Activated B cell treated with CpG ODN at 0.5 μM for 24 hours (primary cell): ENCODE data around the gene ERVFRD-1. TPM values are rescaled to one million over a fixed set of nuclear protein-coding genes. Genes with fewer than 3 reads are reported as not detected.

Source experiments
- ATAC-seq: fragments of 200-7000 bp; cut with Tn5 transposase; one replicate; pipeline ENCODE4 v1.10.0; 2021; ENCODE audit warnings: low read depth, mild to moderate bottlenecking, moderate library complexity
- CTCF ChIA-PET: fragments of 350-600 bp; sonication (Branson Sonifier 250); formaldehyde crosslinking; loops from one replicate; lab custom pipeline; 2021; ENCODE audit warnings: antibody characterized with exemption; lab: Charles Lee
- POLR2A ChIA-PET: fragments of 350-600 bp; sonication (Branson Sonifier 250); formaldehyde crosslinking; loops from one replicate; lab custom pipeline; 2021; ENCODE audit warnings: antibody characterized with exemption; lab: Charles Lee
- DNase-seq: peaks from one replicate; pipeline ENCODE4 v3.0.0; 2022
- H3K27ac Mint-ChIP-seq: one replicate; pipeline ENCODE4 v1.8.0; 2020; ENCODE audit warnings: mixed read lengths
- H3K27me3 Mint-ChIP-seq: one replicate; pipeline ENCODE4 v1.8.0; 2021; ENCODE audit warnings: mixed read lengths
- H3K36me3 Mint-ChIP-seq: one replicate; pipeline ENCODE4 v1.8.0; 2021; ENCODE audit warnings: low read depth, mixed read lengths
- H3K4me1 Mint-ChIP-seq: one replicate; pipeline ENCODE4 v1.8.0; 2021; ENCODE audit warnings: mixed read lengths
- H3K4me3 Mint-ChIP-seq: one replicate; pipeline ENCODE4 v1.8.0; 2020; ENCODE audit warnings: mild to moderate bottlenecking, mixed read lengths
- H3K9me3 Mint-ChIP-seq: one replicate; pipeline ENCODE4 v1.8.0; 2020; ENCODE audit warnings: mixed read lengths
- intact Hi-C: fragments of 100-400 bp; cut with micrococcal nuclease; formaldehyde crosslinking; loops from one replicate; pipeline ENCODE4 v1.15.1; 2024
- total RNA-seq: library from RNA; stranded (reverse); gene quantifications from 2 replicates; pipeline ENCODE4 v1.2.3, GENCODE V29; 2022
- TF ChIP-seq, protein P1 (sequence below): fragments of 200-600 bp; IDR thresholded peaks from one replicate; pipeline ENCODE4 v1.8.0; 2022; ENCODE audit warnings: antibody characterized with exemption, mild to moderate bottlenecking

ERVFRD-1 gene
- total RNA-seq, 1 donor from 2014 or later = not detected

- intact Hi-C loops = no loop called here
- ChIA-PET POLR2A (interaction anchor here (0.6 kb wide), 1 partner anchor 85 kb away, joined by 3 read pairs; no protein-coding TSS in a partner anchor), CTCF (interaction anchor here (0.7 kb wide), 1 partner anchor 11 kb away, joined by 3 read pairs; no protein-coding TSS in a partner anchor)
- no peaks in the 10 kb centered on the region for H3K27me3 Mint-ChIP-seq
- H3K4me1 Mint-ChIP-seq = peaks cover 11% of the 10 kb centered on the region
- ATAC-seq (no peak), DNase-seq (no peak)
- TF ChIP-seq, protein P1, sequence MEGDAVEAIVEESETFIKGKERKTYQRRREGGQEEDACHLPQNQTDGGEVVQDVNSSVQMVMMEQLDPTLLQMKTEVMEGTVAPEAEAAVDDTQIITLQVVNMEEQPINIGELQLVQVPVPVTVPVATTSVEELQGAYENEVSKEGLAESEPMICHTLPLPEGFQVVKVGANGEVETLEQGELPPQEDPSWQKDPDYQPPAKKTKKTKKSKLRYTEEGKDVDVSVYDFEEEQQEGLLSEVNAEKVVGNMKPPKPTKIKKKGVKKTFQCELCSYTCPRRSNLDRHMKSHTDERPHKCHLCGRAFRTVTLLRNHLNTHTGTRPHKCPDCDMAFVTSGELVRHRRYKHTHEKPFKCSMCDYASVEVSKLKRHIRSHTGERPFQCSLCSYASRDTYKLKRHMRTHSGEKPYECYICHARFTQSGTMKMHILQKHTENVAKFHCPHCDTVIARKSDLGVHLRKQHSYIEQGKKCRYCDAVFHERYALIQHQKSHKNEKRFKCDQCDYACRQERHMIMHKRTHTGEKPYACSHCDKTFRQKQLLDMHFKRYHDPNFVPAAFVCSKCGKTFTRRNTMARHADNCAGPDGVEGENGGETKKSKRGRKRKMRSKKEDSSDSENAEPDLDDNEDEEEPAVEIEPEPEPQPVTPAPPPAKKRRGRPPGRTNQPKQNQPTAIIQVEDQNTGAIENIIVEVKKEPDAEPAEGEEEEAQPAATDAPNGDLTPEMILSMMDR = no peak
- no peak overlapping the region for H3K4me3 Mint-ChIP-seq
- no peaks in the 10 kb centered on the region for H3K9me3 Mint-ChIP-seq
- H3K36me3 Mint-ChIP-seq = no peaks in the 10 kb centered on the region
- no peak overlapping the region for H3K27ac Mint-ChIP-seq
These were observed 2.8 kb downstream of the ERVFRD-1 start for GRCh38 chr6:11108726-11109125.

DNA sequence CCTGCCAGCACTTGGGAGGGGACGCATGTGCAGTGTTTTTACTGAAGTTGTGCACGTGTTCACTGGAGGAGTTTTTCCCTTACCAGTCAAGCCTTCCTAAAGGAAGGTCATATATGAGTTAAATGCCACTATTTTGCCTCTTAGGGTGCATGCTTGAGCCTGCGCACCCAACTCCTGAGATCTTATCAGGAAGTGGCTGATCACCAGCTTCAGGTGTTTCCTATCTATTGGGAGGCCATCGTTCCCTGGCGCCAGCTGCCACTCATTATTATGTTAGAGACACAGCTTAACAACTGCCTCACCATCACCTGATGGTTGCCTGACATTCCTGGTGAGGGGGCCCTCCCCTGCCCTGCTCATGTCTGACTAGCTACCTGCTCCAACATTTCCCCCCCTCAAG, 8.5 kb downstream of the ERVFRD-1 start:
- intact Hi-C loops = no loop called here
- peaks cover 2% of the 10 kb centered on the region for H3K4me1 Mint-ChIP-seq
- H3K36me3 Mint-ChIP-seq = peaks cover 5% of the 10 kb centered on the region

GRCh38 chr6:11101417-11101816, 10.1 kb downstream of the ERVFRD-1 start:
- POLR2A ChIA-PET = no interaction called here

More for the DNA sequence above, 8.5 kb downstream of the ERVFRD-1 start:
- no peak for DNase-seq
- no peaks in the 10 kb centered on the region for H3K27me3 Mint-ChIP-seq
- TF ChIP-seq, protein P1 = no peak
- POLR2A ChIA-PET = no interaction called here
- no peak for ATAC-seq
- CTCF ChIA-PET = no interaction called here
- no peaks in the 10 kb centered on the region for H3K9me3 Mint-ChIP-seq
- H3K27ac Mint-ChIP-seq = no peak overlapping the region
- H3K4me3 Mint-ChIP-seq = no peak overlapping the region

DNA sequence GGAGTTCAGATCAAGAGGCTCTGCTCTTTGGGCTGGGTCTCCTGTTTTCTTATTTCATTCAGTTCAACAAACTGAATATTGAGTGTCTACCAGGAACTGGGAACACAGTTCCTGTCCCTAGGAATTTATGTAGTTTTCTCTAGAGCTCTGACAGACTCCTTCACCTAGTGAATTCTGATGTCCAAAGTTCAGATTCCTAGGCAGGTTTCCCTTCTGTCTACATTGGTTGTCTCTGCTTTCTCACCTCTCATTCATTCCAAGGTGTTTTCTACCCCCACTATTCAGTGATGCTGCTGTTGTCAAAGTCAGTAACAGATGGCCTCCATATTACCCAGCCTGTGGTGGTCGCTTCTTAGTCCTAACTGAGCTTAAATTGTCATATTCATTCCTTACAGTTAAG, 13.5 kb downstream of the ERVFRD-1 start:
- no peak overlapping the region for H3K27ac Mint-ChIP-seq
- no peak for ATAC-seq
- intact Hi-C loops = no loop called here

More at GRCh38 chr6:11101417-11101816, 10.1 kb downstream of the ERVFRD-1 start:
- Mint-ChIP-seq H3K27me3 (no peaks in the 10 kb centered on the region), H3K4me1 (peaks cover 3% of the 10 kb centered on the region), H3K27ac (no peak overlapping the region), H3K36me3 (peaks cover 7% of the 10 kb centered on the region), H3K9me3 (no peaks in the 10 kb centered on the region), H3K4me3 (no peak overlapping the region)
- no peak for ATAC-seq
- TF ChIP-seq, protein P1 = no peak
- intact Hi-C loops = no loop called here
- no peak for DNase-seq
- CTCF ChIA-PET = no interaction called here

DNA sequence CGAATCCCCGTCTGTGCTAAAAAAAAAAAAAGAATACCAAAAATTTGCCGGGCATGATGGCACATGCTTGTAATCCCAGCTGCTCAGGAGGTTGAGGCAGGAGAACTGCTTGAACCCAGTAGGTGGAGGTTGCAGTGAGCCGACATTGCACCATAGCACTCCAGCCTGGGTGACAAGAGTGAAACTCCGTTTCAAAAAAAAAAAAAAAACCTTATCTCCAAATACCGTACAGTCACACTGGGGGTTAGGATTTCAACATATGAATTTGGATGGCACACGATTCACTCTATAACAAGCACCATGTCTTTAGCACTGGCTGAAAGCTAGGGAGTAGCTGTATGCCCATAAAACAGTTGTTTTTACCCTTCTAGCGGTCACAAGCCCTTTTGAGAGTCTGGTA, 14.0 kb downstream of the ERVFRD-1 start:
- no peak overlapping the region for H3K27ac Mint-ChIP-seq
- no peak overlapping the region for H3K4me3 Mint-ChIP-seq
- DNase-seq (no peak), ATAC-seq (no peak)
- no peaks in the 10 kb centered on the region for H3K9me3 Mint-ChIP-seq
- no peaks in the 10 kb centered on the region for H3K27me3 Mint-ChIP-seq
- CTCF ChIA-PET = interaction anchor here (0.6 kb wide), 1 partner anchor 149 kb away, joined by 5 read pairs; no protein-coding TSS in a partner anchor
- POLR2A ChIA-PET = no interaction called here
- intact Hi-C loops = no loop called here
- TF ChIP-seq, protein P1 = no peak
- H3K4me1 Mint-ChIP-seq = peaks cover 20% of the 10 kb centered on the region
- peaks cover 14% of the 10 kb centered on the region for H3K36me3 Mint-ChIP-seq

More for the DNA sequence above, 13.5 kb downstream of the ERVFRD-1 start:
- POLR2A ChIA-PET = no interaction called here
- CTCF ChIA-PET = interaction anchor here (0.6 kb wide), 2 partner anchors 11 to 150 kb away, joined by 3 to 5 read pairs; no protein-coding TSS in a partner anchor
- no peak for DNase-seq
- Mint-ChIP-seq H3K4me1 (peaks cover 18% of the 10 kb centered on the region), H3K36me3 (peaks cover 14% of the 10 kb centered on the region), H3K9me3 (no peaks in the 10 kb centered on the region), H3K27me3 (no peaks in the 10 kb centered on the region), H3K4me3 (no peak overlapping the region)
- TF ChIP-seq, protein P1 = no peak
